Neural cell (in vitro differentiated cells): Measurements from ENCODE around the gene EPYC. TPM values are rescaled to one million over a fixed set of nuclear protein-coding genes. Genes with fewer than 3 reads are reported as not detected.

Experiments used
- H2AFZ ChIP-seq: fragments of 200-600, 300-800 bp; sonication (generic), shearing (Covaris generic); 2 replicates; pipeline ENCODE4 v1.6.0; 2014; ENCODE audit warnings: low read depth, mild to moderate bottlenecking, antibody characterized with exemption, low read length, moderate library complexity
- H3F3A ChIP-seq: fragments of 200-600 bp; shearing (Covaris generic); 2 replicates; pipeline ENCODE4 v1.6.1; 2016; ENCODE audit warnings: mild to moderate bottlenecking, moderate library complexity, mixed read lengths, antibody characterized with exemption, low read length; ENCODE audit not compliant: insufficient read depth, poor library complexity, severe bottlenecking
- H3K27ac ChIP-seq: fragments of 200-600, 300-800 bp; sonication (generic), shearing (Covaris generic); 2 replicates; pipeline ENCODE4 v1.5.1; 2014; ENCODE audit warnings: mild to moderate bottlenecking, low read length, moderate library complexity
- H3K27me3 ChIP-seq: fragments of 300-800, 200-600 bp; sonication (generic), shearing (Covaris generic); 2 replicates; pipeline ENCODE4 v1.6.0; 2014; ENCODE audit warnings: mild to moderate bottlenecking, low read depth, low read length, moderate library complexity; ENCODE audit not compliant: insufficient read depth
- H3K36me3 ChIP-seq: fragments of 300-800, 200-600 bp; sonication (generic), shearing (Covaris generic); 2 replicates; pipeline ENCODE4 v1.5.1; 2014; ENCODE audit warnings: mild to moderate bottlenecking, antibody characterized with exemption, low read length, moderate library complexity; ENCODE audit not compliant: insufficient read depth
- H3K4me2 ChIP-seq: fragments of 300-800, 200-600 bp; sonication (generic), shearing (Covaris generic); 2 replicates; pipeline ENCODE4 v1.6.0; 2014; ENCODE audit warnings: mild to moderate bottlenecking, low read length
- H3K4me3 ChIP-seq: fragments of 300-800, 200-600 bp; sonication (generic), shearing (Covaris generic); 2 replicates; pipeline ENCODE4 v1.5.1; 2014; ENCODE audit warnings: mild to moderate bottlenecking, low read length, moderate library complexity
- H3K79me2 ChIP-seq: fragments of 200-600 bp; shearing (Covaris generic); replicated peaks from 2 replicates; pipeline ENCODE4 v1.6.0; 2014; ENCODE audit warnings: mild to moderate bottlenecking, low read length, moderate library complexity; ENCODE audit not compliant: insufficient read depth
- H3K9ac ChIP-seq: fragments of 300-800, 200-600 bp; sonication (generic), shearing (Covaris generic); 2 replicates; pipeline ENCODE4 v1.6.1; 2016; ENCODE audit warnings: mild to moderate bottlenecking, low read length, mixed read lengths
- H3K9me2 ChIP-seq: fragments of 200-600 bp; shearing (Covaris generic); 2 replicates; pipeline ENCODE4 v1.6.1; 2016; ENCODE audit warnings: mild to moderate bottlenecking, low read length, mixed read lengths; ENCODE audit not compliant: insufficient read depth
- H3K9me3 ChIP-seq: fragments of 200-600, 300-800 bp; sonication (generic), shearing (Covaris generic); 2 replicates; pipeline ENCODE4 v1.6.1; 2016; ENCODE audit warnings: mild to moderate bottlenecking, mixed run types, low read length, moderate library complexity, mixed read lengths
- H4K20me1 ChIP-seq: fragments of 200-600 bp; shearing (Covaris generic); 2 replicates; pipeline ENCODE4 v1.6.1; 2016; ENCODE audit warnings: mild to moderate bottlenecking, mixed run types; ENCODE audit not compliant: insufficient read depth
- CTCF ChIP-seq: fragments of 450-650 bp; IDR thresholded peaks from 2 replicates; pipeline ENCODE4 v1.5.1; 2014; ENCODE audit warnings: antibody characterized with exemption, mild to moderate bottlenecking, moderate library complexity; ENCODE audit not compliant: poor library complexity, severe bottlenecking
- EP300 ChIP-seq: fragments of 450-650 bp; conservative IDR thresholded peaks from 2 replicates; pipeline ENCODE4 v1.6.1; 2014; ENCODE audit warnings: antibody characterized with exemption, mild to moderate bottlenecking, moderate library complexity; ENCODE audit not compliant: poor library complexity, severe bottlenecking
- EZH2 ChIP-seq: fragments of 200-600, 300-800 bp; shearing (Covaris generic), sonication (generic); IDR thresholded peaks from 2 replicates; pipeline ENCODE4 v1.6.1; 2014; ENCODE audit warnings: antibody characterized with exemption, low read length, borderline replicate concordance, mild to moderate bottlenecking; ENCODE audit not compliant: insufficient read depth, poor library complexity, severe bottlenecking
- MXI1 ChIP-seq: fragments of 450-650 bp; conservative IDR thresholded peaks from 2 replicates; pipeline ENCODE4 v1.6.1; 2014; ENCODE audit warnings: antibody characterized with exemption, mild to moderate bottlenecking; ENCODE audit not compliant: poor library complexity, severe bottlenecking
- POLR2AphosphoS5 ChIP-seq: IDR thresholded peaks from 2 replicates; pipeline ENCODE4 v1.6.1; 2012
- RAD21 ChIP-seq: fragments of 450-650 bp; conservative IDR thresholded peaks from 2 replicates; pipeline ENCODE4 v1.6.1; 2014; ENCODE audit warnings: antibody characterized with exemption, mild to moderate bottlenecking, moderate library complexity
- REST ChIP-seq: IDR thresholded peaks from 2 replicates; pipeline ENCODE4 v1.6.1; 2012; ENCODE audit warnings: borderline replicate concordance
- SMC3 ChIP-seq: fragments of 450-650 bp; conservative IDR thresholded peaks from 2 replicates; pipeline ENCODE4 v1.6.1; 2014; ENCODE audit warnings: antibody characterized with exemption, mild to moderate bottlenecking, moderate library complexity; ENCODE audit not compliant: poor library complexity
- TAF1 ChIP-seq: IDR thresholded peaks from 2 replicates; pipeline ENCODE4 v1.6.1; 2012; ENCODE audit warnings: low read depth
- polyA plus RNA-seq: library from polyadenylated mRNA; depleted of rRNA; stranded (reverse); fragments of >200 nt; gene quantifications from 2 replicates; pipeline ENCODE4 v1.2.3, GENCODE V29; 2014

EPYC gene
- polyA plus RNA-seq, 1 donor from 2014 or later, result not detected

GRCh38 chr12:90984114-90984513, 20.7 kb downstream of the EPYC start:
- no peak for TF ChIP-seq TAF1
- no peak for TF ChIP-seq RAD21
- no peak for TF ChIP-seq REST
- no peak for TF ChIP-seq CTCF
- TF ChIP-seq EZH2, result no peak
- no peak for TF ChIP-seq POLR2AphosphoS5
- no peak for TF ChIP-seq SMC3
- no peak for TF ChIP-seq EP300
- TF ChIP-seq MXI1, result no peak
- Histone ChIP-seq H3K9ac (no peak overlapping the region), H3K9me2 (no peaks in the 10 kb centered on the region), H3K27me3 (no peaks in the 10 kb centered on the region), H3K9me3 (no peaks in the 10 kb centered on the region), H2AFZ (no peak overlapping the region), H3K27ac (no peak overlapping the region), H3K4me3 (no peak overlapping the region), H3K79me2 (no peaks in the 10 kb centered on the region), H4K20me1 (no peaks in the 10 kb centered on the region), H3K36me3 (no peaks in the 10 kb centered on the region), H3F3A (no peaks in the 10 kb centered on the region), H3K4me2 (no peak overlapping the region)

- H3F3A ChIP-seq, result no peaks in the 10 kb centered on the region
- no peak overlapping the region for H2AFZ ChIP-seq
- no peaks in the 10 kb centered on the region for H3K27me3 ChIP-seq
- H3K36me3 ChIP-seq, result no peaks in the 10 kb centered on the region
- H3K27ac ChIP-seq, result no peak overlapping the region
- H3K9ac ChIP-seq, result no peak overlapping the region
- no peaks in the 10 kb centered on the region for H3K79me2 ChIP-seq
- no peaks in the 10 kb centered on the region for H3K9me2 ChIP-seq
- TF ChIP-seq TAF1 (no peak), RAD21 (no peak), SMC3 (no peak), EZH2 (no peak), EP300 (no peak), REST (no peak), POLR2AphosphoS5 (no peak), CTCF (no peak), MXI1 (no peak)
- H3K9me3 ChIP-seq, result no peaks in the 10 kb centered on the region
- no peak overlapping the region for H3K4me2 ChIP-seq
- H3K4me3 ChIP-seq, result no peak overlapping the region
- no peaks in the 10 kb centered on the region for H4K20me1 ChIP-seq
These were observed 22.6 kb downstream of the EPYC start for GRCh38 chr12:90982170-90982569.
